GM18505 (cell line): ENCODE measurements around the gene KCNT1.

Experiments used
- ATAC-seq: cut with Tn5 transposase; IDR thresholded peaks from one replicate; pipeline ENCODE4 v1.9.1; 2021; ENCODE audit not compliant: unreplicated experiment
- POLR2A ChIP-seq: IDR thresholded peaks from 4 replicates; pipeline ENCODE4 v1.6.1; 2011; ENCODE audit warnings: borderline replicate concordance; ENCODE audit not compliant: insufficient read depth, insufficient read length; ENCODE audit errors: extremely low read depth

The KCNT1 gene

GRCh38 chr9:135810806-135811575 lies 109.0 kb downstream of the KCNT1 start:
- TF ChIP-seq POLR2A: no peak
- no peak for ATAC-seq

GRCh38 chr9:135811801-135812200 lies 109.8 kb downstream of the KCNT1 start:
- no peak for ATAC-seq
- no peak for TF ChIP-seq POLR2A

GRCh38 chr9:135812961-135813360 lies 111.0 kb downstream of the KCNT1 start:
- no peak for TF ChIP-seq POLR2A
- ATAC-seq: no peak

- ATAC-seq: no peak
- no peak for TF ChIP-seq POLR2A
These were observed 111.8 kb downstream of the KCNT1 start for GRCh38 chr9:135813671-135814290.

- no peak for ATAC-seq
These were observed 112.6 kb downstream of the KCNT1 start for GRCh38 chr9:135814421-135815095.

GRCh38 chr9:135815413-135815812 lies 113.4 kb downstream of the KCNT1 start:
- ATAC-seq: no peak
- no peak for TF ChIP-seq POLR2A

More at GRCh38 chr9:135814421-135815095, 112.6 kb downstream of the KCNT1 start:
- no peak for TF ChIP-seq POLR2A

GRCh38 chr9:135815830-135816650 lies 114.1 kb downstream of the KCNT1 start:
- no peak for TF ChIP-seq POLR2A
- no peak for ATAC-seq

- TF ChIP-seq POLR2A: no peak
- no peak for ATAC-seq
These were observed 114.6 kb downstream of the KCNT1 start for GRCh38 chr9:135816651-135816970.

GRCh38 chr9:135817951-135818717 lies 116.1 kb downstream of the KCNT1 start:
- ATAC-seq: no peak
- no peak for TF ChIP-seq POLR2A

GRCh38 chr9:135818718-135819475 lies 116.9 kb downstream of the KCNT1 start:
- ATAC-seq: no peak
- TF ChIP-seq POLR2A: no peak

GRCh38 chr9:135819905-135820304 lies 117.9 kb downstream of the KCNT1 start:
- ATAC-seq: no peak
- TF ChIP-seq POLR2A: no peak

GRCh38 chr9:135820661-135821060 lies 118.7 kb downstream of the KCNT1 start:
- no peak for TF ChIP-seq POLR2A
- ATAC-seq: no peak

GRCh38 chr9:135821116-135821515 lies 119.1 kb downstream of the KCNT1 start:
- no peak for TF ChIP-seq POLR2A
- ATAC-seq: no peak
